Astrocyte of the spinal cord (primary cell): ENCODE results near the gene HOXB2.
"Not testable (repeated sequence)": the region's sequence is repeated elsewhere in the genome, so short reads cannot be mapped to it uniquely, and the experiment has no call there.

Experiments
- DNase-seq: peaks from one replicate; pipeline ENCODE4 v3.0.0; 2011; ENCODE audit warnings: low read depth, low spot score
- H3K4me3 ChIP-seq: 2 replicates; pipeline ENCODE4 v1.5.1; 2011; ENCODE audit warnings: low read depth, mild to moderate bottlenecking, low read length, moderate library complexity
- in situ Hi-C: cut with HindIII; loops from 2 replicates; pipeline ENCODE4 v1.10.0; 2017; ENCODE audit warnings: low sequenced_read_pairs
- TF ChIP-seq, protein P1 (sequence below): IDR thresholded peaks from 2 replicates; pipeline ENCODE4 v1.5.1; 2012; ENCODE audit warnings: low read depth, mild to moderate bottlenecking, low read length, inconsistent platforms

The HOXB2 gene

DNA sequence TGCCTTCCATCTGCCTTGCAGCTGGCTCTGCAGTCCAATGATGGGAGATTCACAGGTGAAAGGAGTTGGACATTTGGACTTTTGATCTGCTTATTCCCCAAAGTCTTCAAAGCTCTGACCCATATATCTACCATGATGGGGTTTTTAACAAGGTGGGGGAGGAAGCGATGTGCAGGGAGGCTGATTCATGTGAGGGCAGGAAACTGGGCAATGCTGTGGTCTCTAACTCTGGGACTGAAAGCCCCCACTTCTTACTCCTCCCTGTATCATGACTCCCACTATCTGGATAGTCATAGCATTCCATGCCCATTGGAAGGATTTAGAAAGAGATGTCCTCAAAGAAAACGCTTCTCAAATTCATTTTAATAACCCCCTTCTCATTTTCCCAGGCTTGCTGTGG is 30.4 kb downstream of the HOXB2 start:
- in situ Hi-C loops, result no loop called here
- no peak for DNase-seq
- TF ChIP-seq, protein P1, sequence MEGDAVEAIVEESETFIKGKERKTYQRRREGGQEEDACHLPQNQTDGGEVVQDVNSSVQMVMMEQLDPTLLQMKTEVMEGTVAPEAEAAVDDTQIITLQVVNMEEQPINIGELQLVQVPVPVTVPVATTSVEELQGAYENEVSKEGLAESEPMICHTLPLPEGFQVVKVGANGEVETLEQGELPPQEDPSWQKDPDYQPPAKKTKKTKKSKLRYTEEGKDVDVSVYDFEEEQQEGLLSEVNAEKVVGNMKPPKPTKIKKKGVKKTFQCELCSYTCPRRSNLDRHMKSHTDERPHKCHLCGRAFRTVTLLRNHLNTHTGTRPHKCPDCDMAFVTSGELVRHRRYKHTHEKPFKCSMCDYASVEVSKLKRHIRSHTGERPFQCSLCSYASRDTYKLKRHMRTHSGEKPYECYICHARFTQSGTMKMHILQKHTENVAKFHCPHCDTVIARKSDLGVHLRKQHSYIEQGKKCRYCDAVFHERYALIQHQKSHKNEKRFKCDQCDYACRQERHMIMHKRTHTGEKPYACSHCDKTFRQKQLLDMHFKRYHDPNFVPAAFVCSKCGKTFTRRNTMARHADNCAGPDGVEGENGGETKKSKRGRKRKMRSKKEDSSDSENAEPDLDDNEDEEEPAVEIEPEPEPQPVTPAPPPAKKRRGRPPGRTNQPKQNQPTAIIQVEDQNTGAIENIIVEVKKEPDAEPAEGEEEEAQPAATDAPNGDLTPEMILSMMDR, result no peak
- H3K4me3 ChIP-seq, result no peak overlapping the region

DNA sequence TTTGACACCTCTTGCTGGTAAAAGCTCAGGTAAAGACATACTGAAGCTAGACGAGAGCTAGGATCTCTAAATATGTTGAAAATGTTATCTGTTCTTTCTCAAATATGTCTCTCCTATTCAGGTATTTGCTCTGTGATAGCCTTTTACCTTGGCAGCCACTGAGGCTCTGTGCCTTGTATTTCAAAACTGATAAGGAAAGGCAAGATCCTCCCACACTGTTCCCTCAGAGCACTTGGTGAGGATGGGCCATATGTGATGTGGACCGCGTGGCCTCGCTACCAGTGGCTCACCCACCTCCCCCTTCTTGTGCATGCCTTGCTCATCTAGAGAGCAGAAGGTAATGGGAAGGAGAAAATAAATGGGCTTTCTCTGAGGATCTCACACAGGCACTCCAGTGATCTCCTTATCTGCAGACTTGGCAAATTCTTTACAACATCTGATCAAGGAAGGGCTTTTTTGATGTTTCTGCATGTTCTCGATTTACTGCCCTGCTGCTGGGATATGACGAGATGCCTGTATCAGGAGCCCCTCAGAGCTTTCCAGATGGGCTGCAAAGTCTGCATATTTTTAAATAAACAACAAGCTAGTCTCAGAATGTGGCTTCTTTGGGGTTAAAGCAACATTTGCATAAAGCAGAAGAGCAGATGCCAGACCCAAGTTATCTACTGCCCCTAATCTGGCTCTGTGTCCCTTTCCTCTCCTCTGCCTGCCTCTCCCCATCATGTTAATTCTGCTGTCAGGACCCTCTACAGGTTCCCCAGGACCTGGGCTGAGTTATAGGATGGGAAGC is 31.0 kb downstream of the HOXB2 start:
- TF ChIP-seq, protein P1, result no peak
- in situ Hi-C loops, result no loop called here
- no peak overlapping the region for H3K4me3 ChIP-seq
- no peak for DNase-seq

DNA sequence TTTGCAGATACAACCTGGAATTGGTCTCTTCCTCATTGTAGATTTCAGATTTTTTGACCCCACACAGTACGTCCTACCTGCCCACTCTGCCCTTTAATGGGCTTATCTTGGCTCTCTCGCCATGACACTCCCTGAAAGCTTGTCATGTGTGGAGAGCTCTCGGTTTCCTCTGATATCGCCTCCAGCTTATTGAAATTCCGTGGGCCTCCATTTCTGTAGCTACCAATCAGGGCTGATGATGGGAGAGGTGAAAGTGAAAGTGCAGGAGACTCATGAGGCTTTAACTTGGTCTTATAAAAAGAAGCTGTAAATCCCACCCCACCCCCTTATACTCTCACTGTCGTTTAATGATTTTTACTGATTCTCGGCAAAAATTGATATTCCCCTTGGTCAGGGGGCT is 31.8 kb downstream of the HOXB2 start:
- in situ Hi-C loops, result no loop called here
- no peak for DNase-seq
- TF ChIP-seq, protein P1, result no peak
- no peak overlapping the region for H3K4me3 ChIP-seq

DNA sequence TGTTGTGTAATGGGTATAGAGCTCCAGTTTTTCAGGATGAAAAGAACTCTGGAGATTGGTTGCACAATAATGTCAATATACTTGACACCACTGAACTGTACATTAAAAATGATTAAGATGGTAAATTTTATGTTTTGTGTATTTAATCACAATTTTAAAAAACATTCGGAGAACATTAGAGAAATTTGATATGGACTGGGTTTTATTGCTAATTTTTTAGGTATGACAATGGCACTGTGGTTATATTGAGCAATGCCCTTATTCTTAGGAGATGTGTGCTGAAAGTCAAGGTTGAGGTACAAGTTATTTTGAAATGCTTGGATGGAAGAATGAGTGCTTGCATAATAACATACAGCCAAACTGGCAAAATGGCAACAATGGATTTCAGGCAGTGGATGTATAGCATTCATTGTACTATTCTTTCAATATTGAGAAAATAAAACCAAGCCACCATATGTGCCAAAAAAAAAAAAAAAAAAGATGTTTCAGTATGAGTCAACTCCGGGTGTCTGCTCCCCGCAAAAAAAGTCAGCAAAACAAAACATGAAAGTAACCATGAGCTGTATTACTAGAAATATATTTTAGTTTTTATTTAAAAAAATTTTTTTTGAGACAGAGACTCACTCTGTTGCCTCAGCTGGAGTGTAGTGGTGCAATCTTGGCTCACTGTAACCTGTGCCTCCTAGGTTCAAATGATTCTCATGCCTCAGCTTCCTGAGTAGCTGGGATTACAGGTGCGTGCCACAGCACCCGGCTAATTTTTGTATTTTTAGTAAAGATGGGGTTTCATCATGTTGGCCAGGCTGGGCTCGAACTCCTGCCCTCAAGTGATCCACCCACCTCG is 33.9 kb downstream of the HOXB2 start:
- TF ChIP-seq, protein P1, result no peak
- peak; percentile 53 for DNase-seq
- H3K4me3 ChIP-seq, result no peak overlapping the region
- in situ Hi-C loops, result no loop called here

DNA sequence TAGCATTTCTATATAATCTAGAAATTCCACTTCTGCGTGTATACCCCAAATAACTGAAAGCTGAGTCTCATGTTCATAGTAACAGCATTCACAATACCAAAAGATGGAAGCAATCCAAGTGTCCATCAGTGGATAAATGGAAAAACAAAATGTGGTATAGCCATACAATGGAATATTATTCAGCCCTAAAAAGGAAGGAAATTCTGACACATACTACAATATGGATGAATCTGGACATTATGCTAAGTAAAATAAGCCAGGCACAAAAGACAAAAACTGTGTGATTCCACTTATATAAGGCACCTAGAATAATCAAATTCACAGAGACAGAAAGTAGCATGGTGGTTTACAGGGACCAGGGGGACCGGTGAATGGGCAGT is 34.5 kb downstream of the HOXB2 start:
- TF ChIP-seq, protein P1, result no peak
- in situ Hi-C loops, result no loop called here
- H3K4me3 ChIP-seq, result no peak overlapping the region
- DNase-seq, result no peak

DNA sequence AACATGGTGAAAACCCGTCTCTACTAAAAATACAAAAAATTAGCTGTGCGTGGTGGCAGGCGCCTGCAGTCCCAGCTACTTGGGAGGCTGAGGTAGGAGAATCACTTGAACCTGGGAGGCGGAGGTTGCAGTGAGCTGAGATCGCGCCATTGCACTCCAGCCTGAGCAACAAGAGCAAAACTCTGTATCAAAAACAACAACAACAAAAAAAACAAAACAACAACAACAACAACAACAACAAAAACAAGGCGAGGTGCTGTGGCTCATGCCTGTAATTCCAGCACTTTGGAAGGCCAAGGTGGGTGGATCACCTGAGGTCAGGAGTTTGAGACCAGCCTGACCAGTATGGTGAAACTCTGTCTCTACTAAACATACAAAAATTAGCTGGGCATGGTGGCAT is 35.2 kb downstream of the HOXB2 start:
- in situ Hi-C loops, DNase-seq, H3K4me3 ChIP-seq: not testable (repeated sequence)

DNA sequence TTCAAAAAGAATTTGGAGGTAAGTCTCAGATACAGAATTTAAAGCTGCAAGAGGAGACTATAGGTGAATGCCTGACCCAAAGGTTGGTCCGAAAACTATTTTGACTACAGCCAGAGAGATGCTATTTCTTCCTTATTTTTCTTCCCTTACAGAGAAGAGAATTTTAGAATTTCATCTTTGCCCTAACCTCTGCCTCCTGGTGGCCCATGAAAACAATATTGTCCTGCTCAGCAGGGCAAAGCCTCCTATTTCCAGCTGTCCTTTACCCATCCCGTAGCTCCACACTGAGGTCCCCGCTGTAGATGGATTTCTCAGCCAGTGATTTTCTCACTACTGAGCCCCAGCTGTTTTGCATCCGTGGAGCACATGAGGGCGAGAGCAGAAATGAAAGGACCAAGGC is 38.7 kb downstream of the HOXB2 start:
- DNase-seq, result no peak
- H3K4me3 ChIP-seq, result no peak overlapping the region
- in situ Hi-C loops, result no loop called here
- TF ChIP-seq, protein P1, result peak; percentile 15
